Activated T-cell treated with anti-CD3 and anti-CD28 coated beads, Interleukin-2, amount 50 U/mL, for 72 hours (primary cell): ENCODE results near the gene ANKRD10. TPM values are rescaled to one million over a fixed set of nuclear protein-coding genes. Genes with fewer than 3 reads are reported as not detected.
A peak's percentile ranks its signal among the peaks of the same experiment; 100 is the strongest.

Experiments
- ATAC-seq, 2 donors: fragments of 150-1000 bp; cut with Tn5 transposase; replicated peaks in 1 of 2; 2 replicates each; pipeline ENCODE4 v1.10.0; 2021; ENCODE audit warnings: moderate library complexity in 2 of 2, mild to moderate bottlenecking in 1 of 2
- DNase-seq, 2 donors: peaks; one replicate each; pipeline ENCODE4 v3.0.0; 2021 to 2022; ENCODE audit warnings: mixed read lengths in 1 of 2
- H3K27ac Mint-ChIP-seq: one replicate; pipeline ENCODE4 v1.8.0; 2022; ENCODE audit warnings: mild to moderate bottlenecking, moderate library complexity, mixed read lengths
- H3K27me3 Mint-ChIP-seq: one replicate; pipeline ENCODE4 v1.8.0; 2022; ENCODE audit warnings: low read depth, mixed read lengths
- H3K36me3 Mint-ChIP-seq, 2 donors: one replicate each; pipeline ENCODE4 v1.8.0; 2022; ENCODE audit warnings: mixed read lengths in 2 of 2, mild to moderate bottlenecking in 1 of 2; ENCODE audit not compliant: insufficient read depth in 2 of 2
- H3K4me1 Mint-ChIP-seq: one replicate; pipeline ENCODE4 v1.8.0; 2022; ENCODE audit warnings: low read depth, mixed read lengths
- H3K4me3 Mint-ChIP-seq, 2 donors: one replicate each; pipeline ENCODE4 v1.8.0; 2022; ENCODE audit warnings: mild to moderate bottlenecking in 2 of 2, mixed read lengths in 2 of 2, moderate library complexity in 2 of 2
- H3K9me3 Mint-ChIP-seq, 2 donors: one replicate each; pipeline ENCODE4 v1.8.0; 2022; ENCODE audit warnings: mixed read lengths in 2 of 2
- total RNA-seq, 2 donors: library from RNA; stranded (reverse); gene quantifications; one replicate each; pipeline ENCODE4 v1.2.3, GENCODE V29; 2022

Gene ANKRD10
- total RNA-seq, 2 donors from 2014 or later, result 139 to 142 TPM

DNA sequence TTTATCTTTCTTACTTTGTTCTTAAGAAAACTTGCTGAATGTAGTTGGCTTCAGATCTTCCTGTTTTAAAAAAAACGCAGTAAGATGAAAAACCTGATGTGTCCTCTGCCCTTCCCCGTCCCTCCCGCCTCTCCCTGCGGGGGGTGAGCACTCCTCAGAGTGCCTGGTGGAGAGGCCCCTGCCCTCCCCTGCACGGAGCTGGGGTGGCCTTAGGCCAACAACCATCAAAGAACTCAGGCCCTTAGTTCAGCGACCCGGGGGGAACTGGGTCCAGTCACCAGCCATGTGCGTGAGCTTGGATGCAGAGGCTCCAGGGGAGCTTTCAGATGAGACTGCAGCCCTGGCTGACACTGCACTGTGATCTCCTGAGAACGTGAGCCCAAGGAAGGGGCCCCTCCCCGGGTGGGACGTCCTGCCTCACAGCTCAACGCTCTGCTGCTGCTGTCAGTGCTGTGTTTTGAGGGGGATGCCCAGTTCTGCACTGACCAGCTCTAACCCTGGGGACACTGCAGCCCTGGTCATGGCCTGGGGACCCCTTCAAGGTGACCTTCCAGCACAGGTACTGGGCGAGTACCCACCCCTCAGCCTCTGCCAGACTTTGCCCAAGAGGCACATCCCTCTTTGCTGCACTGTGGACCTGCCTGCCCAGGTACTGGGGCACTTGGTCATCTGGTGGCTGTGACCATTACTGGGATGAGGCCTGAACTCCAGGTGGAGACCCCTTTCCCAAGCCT, 42.7 kb downstream of the ANKRD10 start:
- Mint-ChIP-seq H3K4me1 (peaks cover 19% of the 10 kb centered on the region), H3K4me3 (no peak overlapping the region), H3K9me3 (no peaks in the 10 kb centered on the region), H3K36me3 (no peaks in the 10 kb centered on the region), H3K27me3 (peaks cover 26% of the 10 kb centered on the region), H3K27ac (no peak overlapping the region)
- ATAC-seq (no peak), DNase-seq (no peak)

DNA sequence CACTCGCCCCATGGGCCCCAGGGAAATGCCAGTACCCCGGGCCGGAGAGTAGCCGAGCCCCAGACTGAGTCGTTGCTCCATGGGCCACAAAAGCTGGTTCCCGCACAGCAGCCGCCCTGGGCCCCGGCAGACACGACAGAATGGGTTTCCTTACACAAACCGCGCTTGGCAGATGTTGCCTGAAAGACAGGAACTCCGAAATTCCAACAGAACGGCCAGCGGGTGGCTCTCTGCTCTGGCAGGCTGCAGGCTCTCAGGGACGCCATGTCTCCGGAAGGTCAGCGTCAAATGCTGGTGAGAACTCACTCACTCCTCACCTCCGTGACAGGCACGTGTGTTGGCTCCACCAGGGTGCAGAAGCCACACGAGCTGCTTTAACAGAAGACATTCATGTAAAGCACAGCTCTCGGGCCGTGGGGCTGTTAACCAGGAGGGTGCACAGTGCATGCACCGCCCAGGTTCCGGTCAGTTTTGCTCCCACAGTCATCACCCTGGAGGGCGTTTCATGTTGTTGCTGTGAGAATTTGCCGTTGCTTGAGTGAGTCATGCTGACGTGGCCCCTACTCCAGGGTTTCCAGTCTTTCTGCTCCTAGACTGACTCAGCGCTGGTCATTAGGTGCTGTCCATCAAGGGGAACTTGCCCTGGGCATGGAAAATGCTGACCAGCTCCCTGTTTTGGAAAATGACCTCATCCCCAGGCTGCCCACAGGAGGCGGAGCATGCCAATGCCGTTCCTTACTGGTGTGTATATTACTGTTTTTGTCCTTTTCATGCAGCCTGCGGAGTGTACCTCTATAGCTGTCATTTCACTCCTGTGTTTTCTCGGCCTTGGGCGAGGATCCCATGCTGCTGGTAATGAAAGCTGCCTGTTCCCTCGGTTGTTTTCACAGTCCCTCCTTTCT, 44.8 kb downstream of the ANKRD10 start:
- Mint-ChIP-seq H3K9me3 (no peaks in the 10 kb centered on the region), H3K36me3 (no peaks in the 10 kb centered on the region), H3K4me1 (peaks cover 18% of the 10 kb centered on the region), H3K27ac (no peak overlapping the region), H3K4me3 (peak overlapping the region in 1 of 2 donors; percentile 43), H3K27me3 (peaks cover 33% of the 10 kb centered on the region)
- ATAC-seq, result peak; percentile 62 to 72
- peak; percentile 32 to 48 for DNase-seq

DNA sequence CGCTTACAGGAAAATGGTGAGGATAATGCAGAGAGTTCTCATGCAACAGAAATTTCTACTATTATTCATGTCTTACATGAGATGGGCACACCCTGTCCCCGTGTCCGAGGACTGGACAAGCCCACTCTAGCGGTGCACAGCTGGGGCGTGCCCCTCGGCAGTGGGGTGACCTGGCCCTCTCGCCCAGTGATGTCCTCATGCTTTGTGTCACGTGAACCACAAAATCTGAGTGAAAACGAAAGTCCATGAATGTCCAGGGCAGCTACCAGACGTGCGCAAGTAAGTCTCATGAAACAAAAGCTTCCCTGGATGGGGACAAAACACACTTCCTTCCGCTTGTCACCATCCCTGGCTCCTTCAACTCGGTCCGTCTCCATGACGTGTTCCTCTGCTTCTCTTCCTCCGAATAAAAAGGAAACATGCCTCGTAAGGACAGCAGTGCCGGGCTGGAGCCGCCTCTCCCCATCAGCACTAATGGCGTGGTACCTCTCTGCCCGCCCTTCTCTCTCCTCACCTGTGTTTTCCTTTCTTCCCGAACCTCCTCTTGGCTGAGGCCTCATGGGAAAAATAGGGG, 45.6 kb downstream of the ANKRD10 start:
- peaks cover 29% of the 10 kb centered on the region for H3K27me3 Mint-ChIP-seq
- H3K36me3 Mint-ChIP-seq, result no peaks in the 10 kb centered on the region
- no peaks in the 10 kb centered on the region for H3K9me3 Mint-ChIP-seq
- ATAC-seq (no peak), DNase-seq (no peak)
- H3K4me1 Mint-ChIP-seq, result peaks cover 13% of the 10 kb centered on the region
- H3K27ac Mint-ChIP-seq, result no peak overlapping the region
- peak overlapping the region in 1 of 2 donors; percentile 43 for H3K4me3 Mint-ChIP-seq

DNA sequence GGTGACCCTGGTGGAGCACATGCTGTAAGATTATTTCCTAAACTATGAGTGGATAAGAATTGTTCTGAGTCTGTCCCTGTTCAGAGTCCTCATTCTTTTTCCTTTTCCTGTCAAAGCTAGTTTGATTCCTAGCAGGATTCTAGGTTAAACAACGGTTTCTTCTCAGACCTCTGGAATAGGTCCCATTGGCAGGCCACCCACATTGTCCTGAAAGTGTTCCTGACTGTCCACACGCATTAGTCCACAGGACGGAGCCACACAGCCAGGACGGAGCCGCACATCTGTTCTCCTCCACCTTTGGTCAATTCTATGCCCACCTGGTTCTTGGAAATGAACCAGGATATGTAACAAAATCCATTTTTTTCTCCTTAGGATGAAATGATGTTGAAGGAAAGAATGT, 46.1 kb downstream of the ANKRD10 start:
- Mint-ChIP-seq H3K27me3 (peaks cover 29% of the 10 kb centered on the region), H3K4me3 (no peak overlapping the region), H3K36me3 (no peaks in the 10 kb centered on the region), H3K9me3 (no peaks in the 10 kb centered on the region), H3K27ac (no peak overlapping the region), H3K4me1 (peaks cover 13% of the 10 kb centered on the region)
- ATAC-seq (no peak), DNase-seq (no peak)

DNA sequence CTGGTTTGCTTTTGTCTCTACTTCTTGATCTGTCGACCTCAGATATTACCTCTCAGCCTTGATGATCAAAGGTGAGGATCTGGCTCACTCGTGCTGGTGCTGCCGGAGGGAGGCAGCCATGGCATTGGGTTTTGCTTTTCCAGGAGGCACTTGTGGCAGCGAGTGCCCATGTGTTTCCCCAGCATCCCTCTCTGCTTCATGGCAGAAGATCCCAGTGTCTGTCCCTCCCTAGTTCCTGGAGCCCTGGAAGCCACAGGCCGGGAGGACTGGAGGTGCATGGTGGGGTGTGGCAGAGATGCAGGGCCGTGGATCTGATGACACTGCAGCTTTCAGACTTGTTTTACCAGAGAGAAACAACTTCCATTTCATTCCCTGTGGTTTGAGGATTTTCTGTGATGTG, 47.5 kb downstream of the ANKRD10 start:
- Mint-ChIP-seq H3K9me3 (no peaks in the 10 kb centered on the region), H3K27me3 (peaks cover 29% of the 10 kb centered on the region), H3K27ac (no peak overlapping the region), H3K36me3 (no peaks in the 10 kb centered on the region), H3K4me1 (peaks cover 13% of the 10 kb centered on the region), H3K4me3 (no peak overlapping the region)
- DNase-seq (no peak), ATAC-seq (no peak)

DNA sequence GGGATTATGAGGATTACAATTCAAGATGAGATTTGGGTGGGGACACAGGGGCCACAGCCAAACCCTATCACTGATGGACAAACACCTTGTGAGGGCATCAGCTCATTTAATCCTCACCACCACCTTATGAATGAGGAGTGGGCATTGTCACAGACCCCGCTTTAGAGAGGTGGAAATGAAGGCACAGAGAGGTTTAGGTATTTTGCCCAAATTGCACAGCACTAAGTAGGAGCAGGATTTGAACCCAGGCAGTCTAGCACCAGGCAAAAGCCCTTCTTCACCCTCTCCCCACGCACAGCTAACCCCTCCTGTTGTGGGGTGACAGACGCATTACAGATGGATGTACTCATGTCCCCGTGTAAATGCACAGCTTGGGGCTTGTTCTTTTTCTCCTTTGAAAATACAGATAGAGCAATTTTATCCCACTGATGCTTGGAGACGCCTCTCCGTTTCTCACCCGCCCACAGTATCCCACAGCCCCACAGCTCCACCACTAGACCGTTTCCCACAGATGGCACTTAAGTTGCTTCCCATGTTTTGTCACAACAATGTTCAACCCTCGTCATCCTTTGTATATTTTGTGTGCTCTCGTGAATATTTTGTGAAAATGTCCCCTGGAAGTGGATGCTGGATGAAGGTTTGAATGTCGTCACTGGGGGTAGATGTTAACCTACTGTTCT, 48.2 kb downstream of the ANKRD10 start:
- no peak for DNase-seq
- Mint-ChIP-seq H3K36me3 (no peaks in the 10 kb centered on the region), H3K27me3 (peaks cover 29% of the 10 kb centered on the region), H3K27ac (no peak overlapping the region), H3K4me1 (peaks cover 13% of the 10 kb centered on the region), H3K9me3 (no peaks in the 10 kb centered on the region), H3K4me3 (no peak overlapping the region)
- ATAC-seq, result no peak

DNA sequence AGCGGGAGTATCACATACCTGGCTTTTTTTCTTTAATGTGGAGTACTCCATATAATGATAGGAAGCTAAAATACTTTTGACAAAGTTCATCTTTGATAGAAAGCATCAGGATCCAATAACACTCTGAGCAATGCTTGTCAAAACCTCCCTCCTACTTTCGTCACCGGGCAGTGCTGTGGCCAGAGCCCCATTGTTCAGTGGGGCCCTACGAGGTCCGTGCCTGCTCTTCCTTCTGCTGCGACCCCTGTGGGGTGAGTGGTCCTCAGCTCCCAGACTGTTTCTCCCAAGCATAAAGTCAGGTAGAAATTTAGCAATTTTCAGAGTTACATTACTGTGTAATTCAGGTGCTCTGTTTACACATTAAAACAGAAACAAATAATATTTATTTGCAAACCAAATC, 51.2 kb downstream of the ANKRD10 start:
- DNase-seq (no peak), ATAC-seq (no peak)
- Mint-ChIP-seq H3K27me3 (peaks cover 20% of the 10 kb centered on the region), H3K36me3 (no peaks in the 10 kb centered on the region), H3K27ac (no peak overlapping the region), H3K4me1 (no peaks in the 10 kb centered on the region), H3K9me3 (no peaks in the 10 kb centered on the region), H3K4me3 (no peak overlapping the region)

DNA sequence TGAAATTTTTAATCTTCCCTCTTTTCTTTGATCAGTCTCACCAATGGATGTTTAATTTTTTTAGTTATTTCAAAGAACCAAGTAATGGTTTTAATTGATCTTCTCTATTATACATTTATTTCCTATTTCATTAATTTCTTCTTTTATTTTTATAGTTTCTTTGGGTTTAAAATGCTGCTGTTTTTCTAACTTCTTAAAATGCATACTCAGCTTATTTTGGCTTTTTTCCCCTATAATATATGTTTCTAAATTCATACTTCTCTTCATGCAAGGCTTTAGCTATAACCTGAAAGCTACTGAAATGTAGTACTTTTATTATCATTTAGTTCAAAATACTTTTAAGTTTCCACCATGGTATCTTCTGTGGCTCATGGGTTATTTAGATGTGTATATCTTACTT, 53.9 kb downstream of the ANKRD10 start:
- Mint-ChIP-seq H3K27ac (no peak overlapping the region), H3K9me3 (peaks cover 2 to 3% of the 10 kb centered on the region in 2 donors), H3K4me3 (no peak overlapping the region), H3K36me3 (peaks cover 2 to 3% of the 10 kb centered on the region in 2 donors), H3K27me3 (no peaks in the 10 kb centered on the region), H3K4me1 (peaks cover 12% of the 10 kb centered on the region)
- ATAC-seq, result no peak
- no peak for DNase-seq

DNA sequence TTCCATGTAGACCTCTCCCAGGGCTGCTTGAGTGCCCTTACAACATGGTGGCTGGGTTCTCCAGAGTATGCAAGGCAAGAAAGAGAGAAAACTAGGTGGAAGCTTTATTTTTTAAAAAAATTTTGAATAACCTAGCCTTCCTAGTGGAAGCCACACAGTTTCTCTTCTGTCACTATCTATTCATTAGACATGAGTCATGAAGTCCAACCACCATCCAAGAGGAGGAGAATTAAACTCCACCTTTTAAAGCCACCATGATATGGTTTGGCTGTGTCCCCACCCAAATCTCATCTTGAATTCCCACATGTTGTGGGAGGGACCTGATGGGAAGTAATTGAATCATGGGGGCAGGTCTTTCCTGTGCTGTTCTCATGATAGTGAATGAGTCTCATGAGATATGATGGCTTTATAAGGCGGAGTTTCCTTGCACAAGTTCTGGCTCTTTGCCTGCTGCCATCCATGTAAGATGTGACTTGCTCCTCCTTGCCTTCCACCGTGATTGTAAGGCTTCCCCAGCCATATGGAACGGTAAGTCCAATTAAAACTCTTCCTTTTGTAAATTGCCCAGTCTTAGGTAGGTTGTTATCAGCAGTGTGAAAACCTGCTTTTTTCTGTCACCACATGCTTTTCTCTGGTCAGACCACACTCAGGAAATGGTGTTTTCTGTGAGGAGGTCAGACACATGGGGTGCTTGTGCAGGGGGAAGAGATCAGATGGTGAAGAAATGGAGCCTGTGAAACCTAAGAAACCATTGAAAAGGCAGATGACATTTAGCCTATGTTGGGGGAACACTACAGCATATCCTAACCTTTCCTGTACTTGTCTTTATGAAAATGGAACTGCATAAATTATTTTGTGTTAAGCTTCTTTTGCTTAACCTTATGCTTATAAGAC, 57.7 kb downstream of the ANKRD10 start:
- Mint-ChIP-seq H3K27me3 (no peaks in the 10 kb centered on the region), H3K4me1 (peaks cover 12% of the 10 kb centered on the region), H3K9me3 (peaks cover 2 to 3% of the 10 kb centered on the region in 2 donors), H3K4me3 (no peak overlapping the region), H3K27ac (no peak overlapping the region), H3K36me3 (peaks cover 2 to 4% of the 10 kb centered on the region in 2 donors)
- DNase-seq, result no peak
- peak in 1 of 2 donors; percentile 25 for ATAC-seq

DNA sequence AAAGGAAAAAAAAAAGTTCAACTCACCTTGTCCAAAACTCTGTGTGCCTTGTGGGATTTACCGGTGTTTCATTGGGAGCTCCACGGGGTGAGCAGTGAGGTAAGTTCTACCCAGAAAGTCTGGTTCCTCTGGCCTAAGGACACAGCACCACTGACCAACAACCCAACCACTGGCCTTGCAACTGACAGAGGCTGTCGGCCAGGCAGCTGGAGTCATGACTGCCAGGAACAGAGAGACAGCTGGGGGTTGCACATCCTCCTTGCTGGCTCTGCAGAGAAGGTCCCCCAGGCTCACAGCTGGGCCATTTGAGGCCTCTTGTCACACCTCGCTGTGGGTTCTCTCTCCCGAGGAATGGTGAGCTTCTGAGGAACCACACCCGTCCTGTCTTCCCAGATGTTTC, 59.5 kb downstream of the ANKRD10 start:
- no peak overlapping the region for H3K27ac Mint-ChIP-seq
- no peak for DNase-seq
- H3K27me3 Mint-ChIP-seq, result peaks cover 5% of the 10 kb centered on the region

DNA sequence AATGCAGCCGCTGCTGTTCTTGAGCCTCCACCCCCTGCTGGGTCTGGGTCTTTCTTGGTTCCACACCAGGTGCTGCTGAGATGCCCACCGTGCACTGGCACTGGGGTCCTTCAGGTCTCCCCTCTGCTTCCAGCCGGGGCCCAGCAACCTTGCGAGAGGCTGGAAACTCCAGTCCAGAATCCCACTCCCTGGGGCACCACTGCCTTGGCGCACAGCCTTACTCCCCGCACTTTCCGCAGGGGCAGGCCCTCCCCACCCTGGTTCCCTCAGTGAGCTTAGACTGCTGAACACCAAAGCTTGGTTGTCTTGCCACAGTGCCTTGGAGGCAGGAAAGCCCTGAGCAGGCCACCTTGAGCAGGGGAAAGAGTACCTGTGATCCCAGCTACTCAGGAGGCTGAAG, 60.0 kb downstream of the ANKRD10 start:
- DNase-seq (no peak), ATAC-seq (no peak)
- no peak overlapping the region for H3K4me3 Mint-ChIP-seq
- peaks cover 2 to 4% of the 10 kb centered on the region in 2 donors for H3K36me3 Mint-ChIP-seq
- peaks cover 10% of the 10 kb centered on the region for H3K27me3 Mint-ChIP-seq
- no peak overlapping the region for H3K27ac Mint-ChIP-seq
- H3K4me1 Mint-ChIP-seq, result peaks cover 12% of the 10 kb centered on the region
- peaks cover 2 to 3% of the 10 kb centered on the region in 2 donors for H3K9me3 Mint-ChIP-seq

More for the DNA sequence above, 59.5 kb downstream of the ANKRD10 start:
- Mint-ChIP-seq H3K9me3 (peaks cover 2 to 3% of the 10 kb centered on the region in 2 donors), H3K4me1 (peaks cover 12% of the 10 kb centered on the region), H3K36me3 (peaks cover 2 to 4% of the 10 kb centered on the region in 2 donors), H3K4me3 (no peak overlapping the region)
- ATAC-seq, result no peak

DNA sequence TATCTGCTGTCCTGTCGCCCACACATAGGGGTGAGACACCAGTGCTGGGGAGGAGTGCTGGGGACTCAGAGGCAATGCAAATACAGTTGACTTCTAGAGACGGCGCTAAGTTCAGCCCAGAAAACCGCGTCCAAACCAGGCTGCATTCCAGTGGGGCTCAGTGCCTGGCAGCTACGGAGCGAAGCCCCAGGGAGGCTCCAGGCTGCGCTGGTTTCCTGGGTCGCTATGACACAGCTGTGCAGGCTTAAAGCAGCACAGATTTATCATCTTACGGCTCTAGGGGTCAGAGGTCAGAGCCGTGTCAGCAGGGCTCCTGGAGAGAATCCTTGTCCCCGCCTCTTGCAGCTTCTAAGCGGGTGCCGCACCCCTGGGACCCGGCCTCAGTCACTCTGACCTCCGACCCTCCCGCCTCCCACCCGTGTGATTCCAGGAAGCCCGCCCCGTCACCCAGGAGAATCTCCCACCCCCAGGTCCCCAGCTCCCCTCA, 61.6 kb downstream of the ANKRD10 start:
- ATAC-seq (no peak), DNase-seq (no peak)
- Mint-ChIP-seq H3K4me1 (peaks cover 12% of the 10 kb centered on the region), H3K4me3 (no peak overlapping the region), H3K27ac (no peak overlapping the region), H3K27me3 (peaks cover 10% of the 10 kb centered on the region), H3K9me3 (peaks cover 2 to 3% of the 10 kb centered on the region in 2 donors), H3K36me3 (peaks cover 2 to 4% of the 10 kb centered on the region in 2 donors)
